Inflammatory macrophage treated with lipopolysaccharide for 1 hour (primary cell): ENCODE data around the gene PHF2.
"Not testable (repeated sequence)": the region's sequence is repeated elsewhere in the genome, so short reads cannot be mapped to it uniquely, and the experiment has no call there.

Experiments
- DNase-seq, 2 donors: peaks; one replicate each; pipeline ENCODE4 v3.0.0-alpha.2; 2020 to 2022

PHF2 gene

DNA sequence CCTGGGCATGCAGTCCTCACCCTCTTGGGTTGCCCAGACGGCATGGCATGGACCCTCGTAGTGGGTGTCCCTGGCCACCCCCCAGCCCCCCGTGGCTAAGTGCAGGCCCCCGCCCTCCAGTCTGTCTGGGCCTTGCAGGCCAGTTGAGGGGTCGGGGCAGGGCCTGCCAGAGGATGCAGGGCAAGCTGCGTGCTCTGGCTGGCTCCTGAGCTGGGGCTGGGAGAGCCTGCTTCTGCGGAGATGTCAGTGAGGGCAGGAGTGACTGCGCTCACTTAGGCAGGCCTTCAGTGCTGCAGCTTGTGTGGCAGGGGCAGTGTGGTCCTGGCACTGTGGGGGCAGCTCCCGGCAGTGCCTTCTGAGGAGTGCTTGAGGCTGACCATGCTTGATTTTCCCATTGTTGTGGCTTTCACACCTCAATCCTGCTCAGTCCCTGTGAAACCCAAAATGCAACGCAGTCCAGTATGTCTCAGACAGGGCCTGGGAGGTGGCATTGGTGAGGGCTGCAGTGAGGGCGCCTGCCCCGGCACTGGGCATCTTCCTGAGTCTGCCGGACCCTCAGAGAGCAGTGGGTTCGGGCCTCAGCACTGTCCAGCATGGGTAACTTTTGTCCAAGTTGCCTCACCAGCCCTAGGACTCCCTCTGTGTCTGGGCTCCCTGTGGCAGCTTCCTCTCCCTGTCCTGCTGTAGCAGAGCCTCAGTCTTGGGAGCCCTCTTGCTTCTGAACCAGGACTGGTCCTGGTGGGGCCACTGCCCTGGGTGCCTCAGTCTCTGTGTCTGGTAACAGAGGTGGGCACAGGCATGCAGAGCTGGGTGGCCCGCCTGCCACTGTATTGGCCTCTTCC, 93.0 kb downstream of the PHF2 start:
- no peak for DNase-seq

DNA sequence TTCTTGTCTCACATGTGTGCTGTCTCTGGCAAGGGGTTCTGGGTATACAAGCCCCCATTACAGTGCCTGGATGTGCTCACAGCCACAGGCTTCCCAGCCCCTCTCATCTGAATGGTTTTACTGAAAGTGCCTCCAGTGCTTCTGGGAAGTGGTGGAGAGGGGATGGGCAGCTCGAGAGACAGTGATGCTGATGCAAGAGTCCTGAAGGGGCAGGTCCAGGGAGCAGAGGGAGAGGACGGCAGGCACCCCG, 93.5 kb downstream of the PHF2 start:
- no peak for DNase-seq

DNA sequence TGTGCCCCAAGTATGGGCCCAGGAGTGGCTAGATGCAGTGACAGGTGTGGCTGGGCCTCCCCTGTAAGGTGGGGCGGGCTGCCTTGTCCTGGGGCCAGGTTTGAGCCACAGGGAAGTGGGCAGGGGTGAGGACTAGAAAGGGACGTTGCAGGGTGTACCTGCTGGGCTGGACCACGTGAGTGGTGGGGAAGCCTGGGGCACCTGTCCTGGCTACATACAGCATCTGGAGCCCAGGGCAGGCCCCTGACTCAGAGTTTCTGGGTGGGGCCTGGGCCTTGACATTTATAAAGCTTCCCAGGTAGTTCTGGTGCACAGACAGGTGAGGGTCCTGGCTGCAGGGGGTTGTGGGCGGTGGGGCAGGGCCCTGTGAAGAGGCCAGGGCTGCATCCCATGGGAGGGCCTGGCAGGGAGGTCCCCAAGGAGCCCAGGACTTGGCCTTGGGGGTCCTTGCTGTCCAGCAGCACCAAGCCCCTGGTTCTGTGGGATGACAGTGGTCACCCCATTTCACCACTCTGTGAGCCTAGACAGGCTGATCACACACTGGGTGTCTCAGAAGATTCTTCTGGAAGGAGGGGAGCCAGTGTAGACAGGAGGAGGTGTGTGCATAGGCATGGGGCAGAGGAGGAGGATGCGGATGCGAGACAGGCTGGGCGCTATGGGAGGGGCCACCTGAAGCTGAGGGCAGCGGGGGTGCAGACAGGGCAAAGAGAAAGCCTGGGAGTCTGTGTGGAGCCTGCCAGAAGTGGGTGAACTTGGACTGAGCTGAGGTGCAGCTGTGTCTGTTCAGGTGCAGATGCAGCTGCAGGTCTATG, 94.0 kb downstream of the PHF2 start:
- DNase-seq: peak in 1 of 2 donors; percentile 17

DNA sequence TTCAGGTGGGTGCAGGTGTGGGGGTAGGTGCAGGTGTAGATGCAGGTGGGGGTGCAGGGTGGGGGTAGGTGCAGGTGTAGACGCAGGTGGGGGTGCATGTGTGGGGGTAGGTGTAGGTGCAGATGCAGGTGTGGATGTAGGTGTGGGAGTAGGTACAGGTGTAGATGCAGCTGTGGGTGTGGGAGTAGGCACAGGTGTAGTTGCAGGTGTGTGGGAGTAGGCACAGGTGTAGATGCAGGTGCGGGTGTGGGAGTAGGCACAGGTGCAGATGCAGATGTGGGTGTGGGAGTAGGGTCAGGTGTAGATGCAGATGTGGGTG, 94.6 kb downstream of the PHF2 start:
- DNase-seq: no peak

DNA sequence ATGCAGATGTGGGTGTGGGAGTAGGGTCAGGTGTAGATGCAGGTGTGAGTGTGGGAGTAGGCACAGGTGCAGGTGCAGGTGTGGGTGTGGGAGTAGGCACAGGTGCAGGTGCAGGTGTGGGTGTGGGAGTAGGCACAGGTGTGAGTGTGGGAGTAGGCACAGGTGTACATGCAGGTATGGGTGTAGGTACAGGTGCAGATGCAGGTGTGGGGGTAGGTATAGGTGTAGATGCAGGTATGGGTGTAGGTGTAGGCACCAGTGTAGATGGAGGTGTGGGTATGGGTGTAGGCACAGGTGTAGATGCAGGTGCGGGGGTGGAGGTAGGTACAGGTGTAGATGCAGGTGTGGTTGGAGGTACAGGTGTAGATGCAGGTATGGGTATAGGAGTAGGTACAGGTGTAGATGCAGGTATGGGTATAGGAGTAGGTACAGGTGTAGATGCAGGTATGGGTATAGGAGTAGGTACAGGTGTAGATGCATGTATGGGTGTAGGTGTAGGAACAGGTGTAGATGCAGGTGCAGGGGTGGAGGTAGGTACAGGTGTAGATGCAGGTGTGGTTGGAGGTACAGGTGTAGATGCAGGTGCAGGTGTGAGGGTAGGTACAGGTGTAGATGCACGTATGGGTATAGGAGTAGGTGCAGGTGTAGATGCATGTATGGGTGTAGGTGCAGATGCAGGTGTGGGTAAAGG, 96.1 kb downstream of the PHF2 start:
- DNase-seq: not testable (repeated sequence)

DNA sequence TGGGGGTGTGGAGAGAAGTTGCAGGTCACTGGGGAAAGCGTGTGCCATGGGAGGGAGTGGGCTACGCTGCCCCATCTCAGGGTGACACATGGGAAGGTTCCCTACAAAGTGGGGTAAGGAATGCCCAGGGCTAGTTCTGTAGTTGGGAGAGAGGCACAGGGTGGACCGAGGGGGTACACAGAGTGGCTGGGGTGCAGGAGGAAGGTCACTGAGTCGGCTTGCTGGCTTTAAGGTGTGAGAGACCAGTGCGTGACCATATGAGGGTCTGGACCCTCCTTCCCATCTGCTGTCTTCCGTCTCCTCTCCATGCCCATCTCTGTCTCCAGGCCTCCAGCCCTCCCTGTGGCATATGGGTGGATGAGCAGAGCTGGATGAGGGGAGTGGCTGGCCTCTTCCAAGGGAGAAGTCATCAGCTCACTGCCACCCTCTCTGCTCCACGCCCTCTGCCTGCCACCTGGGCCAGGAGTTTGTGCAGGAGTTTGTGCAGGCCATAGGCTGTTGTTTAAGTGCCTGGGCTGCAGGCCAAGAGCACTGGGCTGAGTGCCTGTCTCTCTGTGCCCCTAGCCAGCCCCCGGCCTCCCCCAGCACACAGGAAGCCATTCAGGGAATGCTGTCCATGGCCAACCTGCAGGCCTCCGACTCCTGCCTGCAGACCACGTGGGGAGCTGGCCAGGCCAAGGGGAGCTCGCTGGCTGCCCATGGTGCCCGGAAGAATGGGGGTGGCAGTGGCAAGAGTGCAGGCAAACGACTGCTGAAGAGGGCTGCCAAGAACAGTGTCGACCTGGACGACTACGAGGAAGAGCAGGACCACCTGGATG, 96.8 kb downstream of the PHF2 start:
- no peak for DNase-seq

DNA sequence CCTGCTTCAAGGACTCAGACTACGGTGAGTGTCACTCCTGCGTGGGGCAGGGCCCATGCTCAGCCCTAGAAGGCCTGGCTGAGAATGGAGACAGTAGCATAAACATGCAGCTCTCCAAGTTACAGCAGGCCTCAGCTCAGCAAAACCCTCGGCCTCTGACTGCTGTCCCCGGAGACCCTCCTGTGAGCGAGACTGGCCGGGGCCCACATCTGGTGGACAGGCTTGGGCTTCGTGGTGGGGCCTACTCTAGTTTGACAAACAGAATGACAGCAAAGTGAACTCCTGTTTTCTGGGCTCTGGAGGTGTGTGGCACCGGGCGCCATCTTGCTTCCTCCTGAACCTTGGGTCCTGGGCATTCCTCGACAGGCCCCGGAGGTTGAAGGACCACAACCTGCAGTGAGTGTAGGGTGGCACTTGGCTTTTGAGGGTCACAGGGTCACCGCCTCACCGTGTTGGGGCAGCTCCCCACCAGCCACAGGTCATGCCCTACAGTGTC, 97.5 kb downstream of the PHF2 start:
- DNase-seq: no peak

DNA sequence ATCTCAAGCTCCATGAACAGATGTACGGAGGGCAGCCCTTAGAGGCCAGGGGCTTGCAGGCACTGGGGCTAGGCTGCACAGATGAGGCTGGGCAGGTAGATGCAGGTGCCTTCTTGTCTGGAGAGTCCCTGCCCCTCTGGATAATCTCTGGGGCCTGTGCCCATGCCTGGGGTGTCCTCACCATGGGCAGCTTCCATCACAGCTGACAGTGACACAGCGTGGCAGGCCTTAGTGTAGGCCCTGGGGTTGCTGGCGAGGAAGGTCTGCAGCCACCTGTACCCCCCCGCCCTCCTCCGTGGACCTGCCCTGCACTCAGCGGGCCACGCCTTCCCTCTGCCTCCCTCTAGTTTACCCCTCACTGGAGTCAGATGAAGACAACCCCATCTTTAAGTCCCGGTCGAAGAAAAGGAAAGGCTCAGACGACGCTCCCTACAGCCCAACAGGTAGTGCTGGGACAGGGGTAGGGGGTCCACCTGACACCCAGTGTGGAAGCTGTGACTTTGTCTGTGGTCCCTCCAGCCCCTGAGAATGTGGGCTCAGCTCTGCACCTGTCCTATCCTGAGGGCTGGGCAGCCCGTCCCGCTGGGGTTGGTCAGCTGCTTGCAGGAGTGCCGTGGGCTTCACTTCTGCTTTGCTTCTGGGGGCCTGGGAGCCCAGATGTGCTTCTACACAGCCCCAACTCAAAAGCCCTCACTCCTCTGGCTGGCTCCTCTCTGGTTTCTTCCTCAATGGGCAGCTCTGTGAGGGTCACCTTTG, 98.4 kb downstream of the PHF2 start:
- DNase-seq: no peak

DNA sequence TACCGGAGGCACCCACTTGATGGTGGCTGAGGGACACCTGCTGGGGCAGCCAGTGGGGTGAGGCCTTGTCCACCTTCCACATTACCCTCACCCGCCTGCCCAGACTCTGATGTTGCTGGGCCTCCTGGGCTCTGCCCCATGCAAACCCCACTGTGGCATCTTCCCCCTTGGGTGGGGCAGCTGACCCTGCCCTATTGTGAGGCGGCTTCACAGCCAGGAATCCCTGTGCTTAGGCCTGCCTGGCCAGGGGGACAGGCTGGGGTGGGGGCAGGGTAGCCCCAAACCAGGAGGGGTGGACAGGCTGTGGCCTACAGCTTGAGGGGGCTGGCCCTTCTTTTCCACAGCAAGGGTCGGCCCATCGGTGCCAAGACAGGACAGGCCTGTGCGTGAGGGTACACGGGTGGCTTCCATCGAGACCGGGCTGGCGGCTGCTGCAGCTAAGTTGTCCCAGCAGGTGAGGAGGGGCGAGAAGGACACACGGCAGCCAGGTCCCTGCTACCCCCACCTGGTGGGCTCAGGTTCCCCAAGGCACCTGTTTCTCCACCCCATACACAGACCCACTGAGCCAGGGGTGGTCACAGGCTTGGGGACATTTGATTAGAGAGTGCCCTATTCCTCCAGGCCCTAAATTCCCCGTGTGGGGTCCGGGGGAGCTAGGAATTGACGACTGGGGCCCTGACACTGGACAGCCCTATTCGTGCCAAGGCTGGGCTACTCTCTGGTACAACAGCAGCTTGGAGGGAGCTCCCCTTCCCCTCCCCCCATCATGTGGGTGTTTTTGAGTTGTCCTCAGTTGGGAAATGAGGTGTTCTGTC, 99.2 kb downstream of the PHF2 start:
- DNase-seq: no peak

DNA sequence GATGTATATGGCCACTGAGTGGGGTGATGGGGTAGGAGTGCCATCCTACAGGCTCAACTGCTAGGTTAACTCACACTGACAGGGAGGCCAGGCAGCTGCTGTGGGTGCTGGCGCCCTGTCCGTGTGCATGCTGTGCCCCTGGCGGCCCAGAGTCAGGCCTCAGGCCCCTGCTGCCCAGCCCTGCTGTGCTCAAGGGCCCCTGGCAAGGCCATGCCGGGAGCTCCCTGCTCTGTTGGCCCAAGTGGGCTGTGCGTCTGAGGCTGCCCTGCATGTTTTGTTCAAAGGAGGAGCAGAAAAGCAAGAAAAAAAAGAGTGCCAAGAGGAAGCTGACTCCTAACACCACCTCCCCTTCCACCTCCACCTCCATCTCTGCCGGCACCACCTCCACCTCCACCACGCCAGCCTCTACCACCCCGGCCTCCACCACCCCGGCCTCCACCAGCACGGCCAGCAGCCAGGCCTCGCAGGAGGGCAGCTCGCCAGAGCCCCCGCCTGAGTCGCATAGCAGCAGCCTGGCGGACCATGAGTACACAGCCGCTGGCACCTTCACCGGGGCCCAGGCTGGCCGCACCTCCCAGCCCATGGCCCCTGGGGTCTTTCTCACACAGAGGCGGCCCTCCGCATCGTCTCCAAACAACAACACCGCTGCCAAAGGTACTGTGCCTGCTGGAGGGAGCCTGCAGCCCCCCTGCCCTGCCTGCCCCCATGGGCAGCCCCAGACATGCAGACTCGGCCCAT, 100.1 kb downstream of the PHF2 start:
- no peak for DNase-seq

DNA sequence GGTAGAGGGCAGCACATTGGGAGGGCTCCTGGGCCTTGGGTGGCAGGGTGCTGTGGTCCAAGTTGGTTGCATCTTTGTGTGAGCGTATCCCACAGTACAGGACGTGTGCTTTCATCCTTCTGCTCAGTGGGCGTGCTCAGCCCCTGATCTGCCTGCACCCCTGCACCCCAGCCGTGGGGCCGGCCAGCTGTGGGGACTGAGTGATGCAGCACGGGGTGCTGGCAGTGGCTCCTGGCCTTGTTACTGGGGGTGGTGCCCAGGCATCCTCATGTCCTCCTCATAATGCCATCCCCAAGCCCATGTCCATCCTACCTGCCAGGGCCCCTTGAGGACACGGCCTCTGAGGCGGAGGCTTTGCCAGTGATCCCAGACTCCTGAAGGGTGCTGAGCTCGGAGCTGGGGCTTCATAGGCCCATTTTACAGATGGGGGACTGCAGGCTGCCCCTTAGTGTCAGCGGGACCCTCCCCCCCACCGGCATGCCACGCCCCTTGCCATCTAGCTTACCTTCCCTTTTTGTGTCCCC, 100.7 kb downstream of the PHF2 start:
- DNase-seq: no peak

DNA sequence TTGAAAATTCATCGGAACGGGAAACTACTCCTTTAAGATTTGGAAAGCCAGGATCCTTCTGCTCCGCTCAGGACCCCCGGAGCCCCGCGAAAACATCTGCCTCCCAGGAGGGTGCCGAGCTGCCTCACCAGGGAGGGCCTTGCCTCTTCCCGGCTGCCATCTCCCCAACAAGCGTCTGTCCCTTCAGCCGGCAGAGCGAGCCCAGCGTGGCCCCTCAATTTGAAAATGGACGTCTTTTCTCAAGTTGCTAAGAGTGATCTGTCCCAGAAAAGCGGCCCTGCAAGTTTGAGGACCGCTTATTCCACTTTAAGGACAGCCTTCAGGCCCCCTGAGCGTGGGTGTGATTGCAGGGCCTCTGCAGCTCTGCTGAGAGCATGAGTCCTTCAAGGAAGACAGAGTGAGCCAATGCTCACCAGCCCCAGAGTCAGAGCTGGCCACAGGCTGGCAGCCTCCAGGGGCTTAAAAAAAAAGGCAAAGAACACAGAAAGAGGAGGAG, 101.3 kb downstream of the PHF2 start:
- no peak for DNase-seq

DNA sequence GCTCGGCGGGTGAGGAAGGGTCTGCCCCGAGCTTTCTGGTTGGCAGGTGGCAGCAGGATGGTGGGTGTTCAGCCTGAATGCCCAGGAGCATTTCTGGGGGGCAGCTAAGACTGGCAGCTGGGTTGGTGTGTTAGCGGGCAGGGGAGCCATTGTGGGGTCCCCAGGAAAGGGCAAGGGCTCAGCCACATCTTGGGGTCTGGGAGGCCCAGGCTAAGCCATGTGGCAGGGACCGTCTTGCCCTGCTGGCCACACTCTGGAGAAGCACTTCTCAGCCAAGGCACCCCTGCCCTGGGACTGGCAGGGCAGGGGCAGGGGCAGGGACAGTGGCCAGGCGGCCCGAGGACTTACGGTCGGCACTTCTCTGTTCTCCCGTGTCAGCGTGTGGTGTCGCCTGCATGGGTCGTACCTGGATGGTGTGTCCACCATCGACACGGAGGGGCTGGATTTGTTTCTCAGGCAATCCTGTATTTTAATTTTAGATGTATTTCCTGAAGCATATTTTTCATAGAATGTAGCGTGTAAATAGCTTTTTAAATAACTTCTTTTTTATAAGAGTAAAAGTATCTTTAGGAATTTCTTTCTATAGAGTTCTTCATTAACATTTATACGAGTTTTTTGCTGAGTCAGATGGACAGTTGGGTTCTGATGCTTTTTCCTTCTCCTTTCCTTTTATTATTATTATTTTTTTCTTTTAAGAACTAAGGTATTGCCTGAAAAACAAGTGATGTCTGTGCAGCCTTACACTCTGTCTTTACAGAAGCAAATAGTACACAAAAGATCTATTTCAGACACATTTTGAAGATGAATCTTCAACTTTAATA, 102.0 kb downstream of the PHF2 start:
- DNase-seq: no peak

DNA sequence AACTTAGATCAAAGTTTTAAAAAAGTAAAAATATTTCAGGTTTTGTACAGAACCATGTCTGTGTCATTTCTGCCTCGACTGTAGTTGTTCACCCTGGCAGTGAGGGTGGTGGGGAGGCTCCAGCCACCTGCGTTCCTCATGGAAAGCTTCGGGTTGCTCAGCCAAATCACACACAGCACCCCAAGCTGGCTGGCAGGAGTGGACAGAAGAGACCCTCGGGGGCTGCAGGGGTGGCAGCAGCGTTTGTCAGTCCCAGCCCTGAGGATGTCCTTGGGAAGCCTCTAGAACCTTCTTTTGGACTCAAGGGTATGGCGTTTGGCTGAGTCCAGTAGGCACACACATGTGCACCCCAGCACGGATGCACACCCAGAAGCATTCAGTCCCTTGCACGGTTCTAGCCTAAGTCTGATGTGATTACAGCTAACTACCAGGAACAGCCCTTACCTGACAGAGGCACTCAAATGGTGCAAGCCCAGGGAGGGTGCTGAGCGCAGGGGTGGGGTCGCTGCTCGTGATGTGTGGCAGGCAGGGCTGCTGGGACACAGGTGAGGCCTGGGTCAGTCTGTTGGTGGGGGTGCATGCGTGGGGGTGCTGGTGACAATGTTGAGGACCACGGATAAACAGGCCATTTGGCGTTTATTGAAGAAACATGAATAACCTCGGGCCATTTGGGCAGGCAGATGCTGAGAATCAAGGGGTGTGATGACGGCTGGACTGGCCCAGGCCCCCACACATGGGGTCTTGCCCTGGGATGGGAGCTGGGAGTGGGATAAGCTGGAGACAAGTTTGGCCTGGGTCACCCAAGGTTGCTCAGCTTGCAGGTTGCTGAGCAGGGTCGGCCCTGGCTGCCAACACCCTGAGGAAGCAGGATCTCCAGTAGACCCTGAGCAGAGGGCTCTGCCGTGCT, 103.4 kb downstream of the PHF2 start:
- no peak for DNase-seq

DNA sequence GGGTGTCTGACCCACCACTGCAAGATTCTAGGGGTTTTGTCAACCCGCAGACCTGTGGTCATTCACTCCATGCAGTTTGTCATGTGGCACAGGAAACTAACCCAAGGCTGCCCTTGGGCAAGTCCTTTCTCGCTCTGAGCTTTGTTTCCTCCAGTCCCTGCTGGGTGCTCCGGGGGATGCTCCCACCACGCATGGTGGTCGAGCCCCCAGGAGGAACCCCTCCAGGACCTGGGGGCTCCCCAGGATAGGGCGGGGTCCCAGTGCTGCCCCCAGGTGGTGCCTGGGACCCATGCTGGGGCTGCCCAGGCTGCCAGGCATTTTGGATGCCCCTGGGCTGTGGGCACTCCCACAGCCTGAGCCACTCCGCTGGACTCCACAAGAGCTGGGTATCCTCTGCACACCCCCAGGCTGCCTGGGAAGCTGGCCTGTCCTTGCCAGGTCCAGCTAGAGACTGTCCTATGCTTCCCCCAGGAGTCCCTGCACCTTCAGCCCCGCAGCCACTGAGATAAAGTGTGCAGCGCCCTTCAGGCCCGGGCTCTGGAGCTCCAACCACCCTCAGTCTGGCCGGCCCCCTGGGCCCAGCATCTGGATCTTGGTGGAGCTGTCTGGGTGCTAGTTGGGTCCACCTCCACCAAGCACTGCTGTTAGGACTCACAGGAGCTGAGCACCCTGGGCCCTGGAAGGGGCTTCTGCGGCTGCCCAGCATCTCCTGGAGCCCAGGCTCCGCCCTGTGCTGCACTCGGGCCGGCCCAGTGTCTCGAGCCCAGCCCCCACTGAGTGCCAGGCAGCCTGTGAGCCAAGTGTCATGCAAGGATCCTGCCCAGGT, 104.3 kb downstream of the PHF2 start:
- DNase-seq: no peak

DNA sequence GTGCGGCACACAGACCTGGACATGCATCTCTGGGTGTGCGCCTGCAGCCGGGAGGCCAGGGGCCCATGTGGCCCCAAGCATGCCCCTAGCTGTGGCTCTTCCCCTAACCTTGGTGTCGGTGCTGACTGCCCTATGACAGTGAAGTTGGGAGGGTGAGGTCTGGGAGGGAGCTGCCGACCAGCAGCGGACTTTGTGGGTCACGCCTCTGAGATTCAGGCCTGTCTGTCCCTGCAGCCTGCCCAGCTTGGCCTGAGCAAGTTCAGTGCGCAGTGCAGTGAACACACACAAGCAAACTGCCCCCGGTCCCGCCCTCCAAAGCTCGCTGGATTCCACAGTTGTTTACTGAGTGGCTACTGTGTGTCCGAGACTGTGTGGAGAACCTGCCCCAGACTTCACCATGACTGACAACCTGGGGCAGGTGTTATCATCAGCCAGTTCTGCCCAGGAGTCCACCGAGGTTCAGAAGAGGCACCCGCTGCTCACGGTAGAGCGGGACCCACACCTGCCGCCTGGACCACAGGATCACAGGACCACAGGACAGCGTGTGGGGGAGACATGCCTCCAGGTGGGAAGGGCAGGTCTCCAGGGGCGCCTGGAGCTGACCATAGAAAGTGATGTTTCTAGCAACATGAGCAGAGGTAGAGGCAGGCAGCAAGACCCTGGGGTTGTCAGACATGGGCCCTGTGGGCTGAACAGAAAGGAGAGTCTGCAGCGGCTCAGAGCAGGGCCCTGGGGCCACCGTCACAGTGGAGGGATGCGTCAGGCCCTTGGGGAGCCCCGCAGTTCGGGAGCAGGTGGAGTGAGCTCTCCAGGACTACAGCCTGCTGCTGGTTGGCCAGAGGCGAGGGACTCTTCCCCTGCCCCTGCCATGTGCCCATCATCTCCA, 105.1 kb downstream of the PHF2 start:
- no peak for DNase-seq
